ENCODE data around the gene RNU4-1. TPM values are rescaled to one million over a fixed set of nuclear protein-coding genes. Genes with fewer than 3 reads are reported as not detected.
A peak's percentile ranks its signal among the peaks of the same experiment; 100 is the strongest.
"Not testable (repeated sequence)": the region's sequence is repeated elsewhere in the genome, so short reads cannot be mapped to it uniquely, and the experiment has no call there.

RNU4-1 gene
- total RNA-seq, 2 experiments from 2014 or later = 768 to 829 TPM

DNA sequence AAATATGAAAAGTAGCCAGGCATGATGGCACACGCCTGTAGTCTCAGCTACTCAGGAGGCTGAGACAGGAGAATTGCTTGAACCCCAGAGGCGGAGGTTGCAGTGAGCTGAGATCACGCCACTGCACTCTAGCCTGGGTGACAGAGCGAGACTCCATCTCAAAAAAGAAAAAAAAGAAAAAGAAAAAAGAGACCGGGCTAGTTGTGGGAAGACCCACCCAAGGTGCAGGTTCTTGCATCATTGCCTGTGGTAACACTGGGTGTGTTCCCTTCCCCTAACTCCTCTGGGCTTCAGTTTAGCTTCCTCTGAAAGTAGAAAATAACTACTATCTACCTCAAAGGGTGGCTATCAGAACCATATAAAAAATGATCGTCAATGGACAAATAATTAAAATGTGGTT, 39.7 kb downstream of the RNU4-1 start:
- H3K9me3 Mint-ChIP-seq, DNase-seq, H3K27me3 Mint-ChIP-seq: not testable (repeated sequence)
- Mint-ChIP-seq H3K27ac (peak overlapping the region; percentile 82), H3K4me3 (peak overlapping the region; percentile 53), H3K4me1 (peaks cover 75% of the 10 kb centered on the region), H3K36me3 (peaks cover 13% of the 10 kb centered on the region)

DNA sequence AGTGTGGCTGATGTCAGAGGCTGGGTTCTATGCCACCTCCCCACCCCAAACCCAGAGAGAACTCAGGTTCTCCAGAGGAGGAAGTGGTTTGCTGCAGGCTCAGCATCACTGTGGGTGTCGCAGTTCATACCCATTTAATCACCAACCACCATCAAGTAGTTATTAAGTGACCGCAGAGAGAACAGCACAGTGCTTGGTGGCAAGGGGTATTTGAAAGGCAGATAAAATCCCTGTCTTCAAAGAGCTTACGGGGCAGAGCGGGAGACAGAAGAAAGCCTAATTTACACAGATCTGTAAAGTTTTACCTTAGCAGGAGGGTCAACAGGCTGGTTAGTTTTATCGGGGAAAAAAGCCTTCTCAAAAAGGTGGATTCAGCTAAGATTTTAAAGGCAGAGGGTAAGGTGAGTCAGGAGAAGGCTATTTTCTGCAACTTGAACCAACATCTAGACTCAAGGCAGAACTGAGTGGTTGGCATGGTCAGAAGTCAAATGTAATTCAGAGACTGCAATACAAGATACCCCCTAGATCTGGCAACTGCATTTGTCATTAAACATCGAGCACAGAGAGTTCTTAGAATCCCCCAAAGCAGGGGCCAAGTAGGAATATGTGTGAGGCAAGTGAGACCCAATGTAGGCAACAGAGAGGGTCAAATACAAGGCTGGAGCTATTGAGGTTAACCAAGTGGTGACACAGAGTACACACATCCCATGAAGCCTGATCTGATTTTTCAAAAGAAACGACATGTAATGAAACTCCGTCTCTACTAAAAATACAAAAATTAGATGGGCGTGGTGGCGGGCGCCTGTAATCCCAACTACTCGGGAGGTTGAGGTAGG, 40.7 kb downstream of the RNU4-1 start:
- Mint-ChIP-seq H3K27me3 (no peaks in the 10 kb centered on the region), H3K4me1 (peaks cover 75% of the 10 kb centered on the region), H3K27ac (peak overlapping the region; percentile 82), H3K36me3 (peaks cover 13% of the 10 kb centered on the region), H3K4me3 (peak overlapping the region; percentile 53), H3K9me3 (no peaks in the 10 kb centered on the region)
- peak; percentile 67 for DNase-seq

DNA sequence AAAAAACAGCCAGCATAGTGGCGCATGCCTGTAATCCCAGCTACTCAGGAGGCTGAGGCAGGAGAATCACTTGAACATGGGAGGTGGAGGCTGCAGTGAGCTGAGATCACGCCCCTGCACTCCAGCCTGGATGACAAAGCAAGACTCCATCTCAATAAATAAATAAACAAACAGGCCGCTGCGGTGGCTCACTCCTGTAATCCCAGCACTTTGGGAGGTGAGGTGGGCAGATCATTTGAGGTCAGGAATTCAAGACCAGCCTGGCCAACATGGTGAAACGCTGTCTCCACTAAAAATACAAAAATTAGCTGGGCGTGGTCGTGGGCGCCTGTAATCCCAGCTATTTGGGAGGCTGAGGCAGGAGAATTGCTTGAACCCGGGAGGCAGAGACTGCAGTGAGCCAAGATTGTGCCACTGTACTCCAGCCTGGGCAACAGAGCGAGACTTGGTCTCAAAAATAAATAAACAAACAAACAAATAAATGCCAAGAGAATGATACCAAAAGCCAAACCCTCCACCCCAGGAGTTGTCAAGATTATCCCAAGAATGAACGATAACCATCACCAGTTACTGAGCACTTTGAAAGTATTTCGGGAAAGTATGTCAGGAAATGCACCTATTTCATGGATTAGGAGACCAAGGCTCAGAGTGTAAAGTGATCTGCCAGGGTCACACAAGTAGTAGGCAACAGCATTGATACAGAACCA, 41.5 kb downstream of the RNU4-1 start:
- peak overlapping the region; percentile 82 for H3K27ac Mint-ChIP-seq
- peaks cover 13% of the 10 kb centered on the region for H3K36me3 Mint-ChIP-seq
- not testable (repeated sequence) for DNase-seq, H3K9me3 Mint-ChIP-seq, H3K27me3 Mint-ChIP-seq
- peaks cover 75% of the 10 kb centered on the region for H3K4me1 Mint-ChIP-seq
- peak overlapping the region; percentile 53 for H3K4me3 Mint-ChIP-seq

DNA sequence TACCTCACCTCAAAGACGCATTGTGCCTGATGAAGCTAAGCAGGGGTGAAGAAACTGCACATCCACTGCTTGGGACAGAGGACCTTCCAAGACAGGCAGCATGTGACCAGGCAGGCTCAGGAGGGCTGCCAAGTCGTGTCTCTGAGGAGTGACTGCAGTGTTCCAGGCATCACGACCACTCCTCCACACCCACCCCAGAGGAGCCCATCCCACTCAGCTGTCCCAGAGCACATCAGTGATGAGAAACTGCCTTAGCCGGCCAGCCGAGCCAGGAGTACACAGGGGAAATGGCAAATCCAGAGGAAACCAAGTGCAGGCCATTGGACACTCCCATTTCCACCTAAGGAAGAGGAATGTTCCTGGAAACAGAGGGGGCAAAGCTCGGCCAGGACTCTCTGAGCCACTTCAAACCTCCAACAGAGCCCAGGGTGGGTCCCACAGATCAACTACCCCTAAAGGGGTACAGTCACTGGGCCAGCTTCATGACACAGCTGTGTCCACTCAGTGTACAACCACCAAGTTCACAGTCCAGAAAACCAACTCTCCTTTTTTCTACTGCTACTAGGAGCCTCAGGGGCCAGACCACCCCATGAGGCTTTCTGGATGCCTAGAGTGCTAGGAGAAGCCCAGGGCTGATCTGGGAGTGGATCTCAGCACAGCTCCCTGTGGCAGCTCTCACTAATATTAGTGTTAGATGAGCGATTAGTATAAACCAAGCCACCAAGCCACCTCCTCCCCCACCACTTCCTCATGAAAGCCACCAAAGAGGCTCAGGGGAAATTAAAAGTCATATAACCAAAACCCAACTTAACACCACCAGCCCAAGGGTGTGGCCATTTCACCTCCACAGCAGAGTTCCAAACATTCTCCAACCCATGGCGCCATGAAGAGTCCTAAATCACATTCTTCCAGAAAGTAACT, 42.9 kb downstream of the RNU4-1 start:
- Mint-ChIP-seq H3K4me1 (peaks cover 70% of the 10 kb centered on the region), H3K36me3 (peaks cover 13% of the 10 kb centered on the region), H3K4me3 (peak overlapping the region; percentile 60), H3K27me3 (no peaks in the 10 kb centered on the region), H3K9me3 (no peaks in the 10 kb centered on the region), H3K27ac (peak overlapping the region; percentile 85)
- no peak for DNase-seq

DNA sequence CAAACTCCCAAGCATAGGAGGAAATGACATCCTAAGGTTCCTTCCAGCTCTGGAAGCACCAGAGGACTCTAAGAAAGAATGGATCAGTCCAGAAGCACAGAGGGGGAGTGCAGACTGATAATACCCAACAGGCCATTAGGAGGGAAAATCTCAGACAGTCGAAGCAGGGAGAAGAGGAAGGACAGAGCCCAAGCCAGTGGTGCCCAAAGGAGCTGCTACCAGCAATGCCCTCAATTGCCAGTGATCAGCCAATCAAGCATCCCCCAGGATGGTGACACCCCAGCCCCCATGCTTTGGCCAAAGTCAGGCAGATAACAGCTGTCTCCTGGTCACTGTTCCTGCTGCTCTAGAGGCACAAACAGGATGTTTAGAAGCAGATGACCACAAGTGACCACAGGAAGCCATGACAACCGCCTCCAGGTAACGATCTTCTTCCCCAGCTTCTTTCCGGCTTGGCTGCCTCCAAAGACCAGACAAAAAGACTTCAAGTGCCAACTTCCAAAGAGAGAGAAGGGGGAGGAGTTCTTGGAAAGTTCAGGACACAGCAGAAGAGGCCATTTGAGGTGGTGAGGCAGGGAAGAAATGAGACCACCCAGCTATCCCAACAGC, 43.7 kb downstream of the RNU4-1 start:
- peaks cover 9% of the 10 kb centered on the region for H3K36me3 Mint-ChIP-seq

DNA sequence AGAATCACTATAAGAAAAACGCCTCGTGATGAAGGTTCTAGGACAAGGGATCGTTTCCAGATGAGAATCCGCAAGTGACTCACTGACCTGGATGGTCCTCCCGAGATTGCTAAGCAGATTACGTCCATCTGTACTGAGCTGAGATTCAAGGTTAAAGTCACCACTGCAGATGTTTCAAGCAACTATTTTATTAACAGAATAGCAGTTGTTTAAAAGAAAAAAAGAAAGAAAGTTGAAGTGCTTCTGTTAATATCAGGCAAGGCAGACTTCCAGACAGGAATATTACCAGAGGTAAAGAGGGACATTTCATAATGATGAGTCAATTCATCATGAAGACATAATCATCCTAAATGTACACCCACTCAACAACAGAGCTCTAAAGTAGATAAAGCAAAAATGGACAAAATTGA, 45.4 kb downstream of the RNU4-1 start:
- Mint-ChIP-seq H3K27ac (no peak overlapping the region), H3K27me3 (no peaks in the 10 kb centered on the region), H3K9me3 (no peaks in the 10 kb centered on the region), H3K36me3 (peaks cover 9% of the 10 kb centered on the region), H3K4me3 (no peak overlapping the region), H3K4me1 (peaks cover 58% of the 10 kb centered on the region)
- no peak for DNase-seq

More for the DNA sequence above, 43.7 kb downstream of the RNU4-1 start:
- no peaks in the 10 kb centered on the region for H3K27me3 Mint-ChIP-seq
- H3K9me3 Mint-ChIP-seq = no peaks in the 10 kb centered on the region
- DNase-seq = no peak
- no peak overlapping the region for H3K4me3 Mint-ChIP-seq
- H3K4me1 Mint-ChIP-seq = peaks cover 64% of the 10 kb centered on the region
- no peak overlapping the region for H3K27ac Mint-ChIP-seq

DNA sequence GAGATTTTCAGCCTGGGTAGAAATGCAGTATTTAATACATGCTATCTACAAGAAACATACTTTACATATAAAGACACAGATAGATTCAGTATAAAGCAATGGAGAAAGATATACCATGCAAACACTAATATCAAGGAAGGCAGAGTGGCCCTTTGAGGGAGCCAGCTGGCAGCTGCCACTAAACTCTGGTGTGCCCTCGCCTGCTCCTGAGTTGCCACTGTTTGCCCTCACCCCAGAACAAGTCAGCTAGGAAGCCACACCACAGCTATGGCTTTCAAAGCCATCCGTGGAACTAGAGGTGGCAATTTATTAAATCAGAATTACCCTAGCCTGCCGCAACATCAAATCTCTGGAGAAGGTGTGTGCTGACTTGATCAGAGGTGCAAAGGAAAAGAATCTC, 45.9 kb downstream of the RNU4-1 start:
- Mint-ChIP-seq H3K4me3 (no peak overlapping the region), H3K36me3 (peaks cover 9% of the 10 kb centered on the region), H3K9me3 (no peaks in the 10 kb centered on the region), H3K27ac (no peak overlapping the region), H3K27me3 (no peaks in the 10 kb centered on the region), H3K4me1 (peaks cover 54% of the 10 kb centered on the region)
- no peak for DNase-seq

DNA sequence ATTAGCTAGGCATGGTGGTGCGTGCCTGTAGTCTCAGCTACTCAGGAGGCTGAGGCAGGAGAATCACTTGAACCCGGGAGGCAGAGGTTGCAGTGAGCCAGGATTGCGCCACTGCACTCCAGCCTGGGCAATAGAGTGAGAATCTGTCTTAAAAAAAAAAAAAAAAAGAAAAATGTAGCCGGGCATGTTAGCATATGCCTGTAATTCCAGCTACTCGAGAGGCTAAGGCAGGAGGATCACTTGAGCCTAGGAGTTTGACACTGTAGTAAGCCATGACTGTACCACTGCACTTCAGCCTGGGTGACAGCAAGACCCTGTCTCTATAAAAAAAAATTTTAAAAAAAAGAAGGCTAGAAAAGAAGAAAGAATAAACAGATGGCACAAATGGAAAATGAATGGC, 46.3 kb downstream of the RNU4-1 start:
- not testable (repeated sequence) for H3K9me3 Mint-ChIP-seq, H3K4me3 Mint-ChIP-seq, H3K36me3 Mint-ChIP-seq, H3K27ac Mint-ChIP-seq, H3K27me3 Mint-ChIP-seq, DNase-seq
- H3K4me1 Mint-ChIP-seq = peaks cover 52% of the 10 kb centered on the region

Other genes starting within 250 kb of the RNU4-1 start
- 10 to 100 TPM; 53.8 to 54.3 TPM for gene RAB35, start 176.5 kb downstream of the RNU4-1 start, total RNA-seq
- 100 to 1,000 TPM; 143 to 146 TPM for gene GCN1, start 98.5 kb downstream of the RNU4-1 start, total RNA-seq
- gene RPLP0, start 92.1 kb downstream of the RNU4-1 start, total RNA-seq = 1,000 to 10,000 TPM; 3,852 to 4,173 TPM
- 10 to 100 TPM; 37.1 to 39.2 TPM for gene PXN, start 27.5 kb downstream of the RNU4-1 start, total RNA-seq
- 1,000 to 10,000 TPM; 1,075 to 1,133 TPM for gene RNU4-2, start 1.3 kb downstream of the RNU4-1 start, total RNA-seq
- gene SIRT4, start 9.1 kb upstream of the RNU4-1 start, total RNA-seq = 1 to 10 TPM; 1.9 to 2.1 TPM
- gene PLA2G1B, start 34.5 kb upstream of the RNU4-1 start, total RNA-seq = not detected
- 1 to 10 TPM in 1 of 2 experiments, under 1 TPM in 1; 0.60 to 1.7 TPM for gene MSI1, start 75.9 kb upstream of the RNU4-1 start, total RNA-seq
- 100 to 1,000 TPM; 449 to 455 TPM for gene COX6A1, start 144.9 kb upstream of the RNU4-1 start, total RNA-seq
- 10 to 100 TPM; 64.2 to 64.6 TPM for gene TRIAP1, start 153.1 kb upstream of the RNU4-1 start, total RNA-seq
- 10 to 100 TPM; 25.0 to 30.5 TPM for gene GATC, start 153.2 kb upstream of the RNU4-1 start, total RNA-seq
- gene SRSF9, start 176.5 kb upstream of the RNU4-1 start, total RNA-seq = 100 to 1,000 TPM; 288 to 292 TPM
- gene DYNLL1, start 202.9 kb upstream of the RNU4-1 start, total RNA-seq = 100 to 1,000 TPM; 214 to 226 TPM
- gene COQ5, start 235.9 kb upstream of the RNU4-1 start, total RNA-seq = 10 to 100 TPM; 35.0 to 35.6 TPM
- gene RNF10, start 241.1 kb upstream of the RNU4-1 start, total RNA-seq = 100 to 1,000 TPM; 142 to 164 TPM